Liver (tissue), 3 donors: ENCODE measurements around the gene TPD52L1.

Source experiments
- EGR1 ChIP-seq, 2 donors: IDR thresholded peaks; 2 replicates each; pipeline ENCODE4 v1.6.1; 2016 to 2018; ENCODE audit warnings: antibody characterized with exemption in 2 of 2, low read depth in 2 of 2
- FOXA2 ChIP-seq: IDR thresholded peaks from 2 replicates; pipeline ENCODE4 v1.6.1; 2016; ENCODE audit warnings: antibody characterized with exemption
- RAD21 ChIP-seq, 2 donors: IDR thresholded peaks; 2 replicates each; pipeline ENCODE4 v1.6.1; 2016; ENCODE audit warnings: antibody characterized with exemption in 2 of 2, mild to moderate bottlenecking in 2 of 2
- SP1 ChIP-seq: IDR thresholded peaks from 2 replicates; pipeline ENCODE4 v1.6.1; 2018; ENCODE audit warnings: antibody characterized with exemption, mild to moderate bottlenecking
- TF ChIP-seq, protein P1 (sequence below): fragments of 150-350 bp; IDR thresholded peaks from 2 replicates; pipeline ENCODE4 v1.5.1; 2017; ENCODE audit warnings: improper control_type of control experiment, low read depth, low read length; ENCODE audit not compliant: missing input control
- TF ChIP-seq, protein P2 (sequence below): IDR thresholded peaks from 2 replicates; pipeline ENCODE4 v1.6.1; 2016; ENCODE audit warnings: antibody characterized with exemption
- TF ChIP-seq, protein P3 (sequence below): IDR thresholded peaks from 2 replicates; pipeline ENCODE4 v1.6.1; 2016; ENCODE audit warnings: antibody characterized with exemption, mild to moderate bottlenecking
- donor health status: healthy.
- donor health status: healthy.

DNA sequence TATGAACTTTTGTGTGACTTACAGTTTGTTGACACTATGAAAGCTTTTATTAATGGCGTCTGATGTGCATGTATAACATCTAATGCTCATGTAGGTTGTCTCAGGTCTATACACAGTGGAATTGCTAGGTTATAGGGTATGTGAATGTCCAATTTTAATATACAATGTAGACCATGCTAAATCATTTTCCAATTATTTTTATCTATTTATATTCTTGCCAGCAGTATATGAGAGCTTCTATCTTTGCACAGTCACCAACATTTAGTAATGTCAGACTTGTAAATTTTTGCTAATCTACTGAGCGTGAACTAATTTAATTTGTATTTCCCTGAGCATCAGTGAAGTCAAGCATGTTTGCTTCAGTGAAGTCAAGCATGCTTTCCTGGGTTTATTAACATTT, 64.4 kb downstream of the TPD52L1 start:
- TF ChIP-seq, protein P1, sequence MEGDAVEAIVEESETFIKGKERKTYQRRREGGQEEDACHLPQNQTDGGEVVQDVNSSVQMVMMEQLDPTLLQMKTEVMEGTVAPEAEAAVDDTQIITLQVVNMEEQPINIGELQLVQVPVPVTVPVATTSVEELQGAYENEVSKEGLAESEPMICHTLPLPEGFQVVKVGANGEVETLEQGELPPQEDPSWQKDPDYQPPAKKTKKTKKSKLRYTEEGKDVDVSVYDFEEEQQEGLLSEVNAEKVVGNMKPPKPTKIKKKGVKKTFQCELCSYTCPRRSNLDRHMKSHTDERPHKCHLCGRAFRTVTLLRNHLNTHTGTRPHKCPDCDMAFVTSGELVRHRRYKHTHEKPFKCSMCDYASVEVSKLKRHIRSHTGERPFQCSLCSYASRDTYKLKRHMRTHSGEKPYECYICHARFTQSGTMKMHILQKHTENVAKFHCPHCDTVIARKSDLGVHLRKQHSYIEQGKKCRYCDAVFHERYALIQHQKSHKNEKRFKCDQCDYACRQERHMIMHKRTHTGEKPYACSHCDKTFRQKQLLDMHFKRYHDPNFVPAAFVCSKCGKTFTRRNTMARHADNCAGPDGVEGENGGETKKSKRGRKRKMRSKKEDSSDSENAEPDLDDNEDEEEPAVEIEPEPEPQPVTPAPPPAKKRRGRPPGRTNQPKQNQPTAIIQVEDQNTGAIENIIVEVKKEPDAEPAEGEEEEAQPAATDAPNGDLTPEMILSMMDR = no peak
- no peak for TF ChIP-seq RAD21 (IDR thresholded peaks at IDR 0.05)
- TF ChIP-seq EGR1 (IDR thresholded peaks at IDR 0.05; ENCODE audit: low read depth in 2 of 2) = no peak
- TF ChIP-seq, protein P2, sequence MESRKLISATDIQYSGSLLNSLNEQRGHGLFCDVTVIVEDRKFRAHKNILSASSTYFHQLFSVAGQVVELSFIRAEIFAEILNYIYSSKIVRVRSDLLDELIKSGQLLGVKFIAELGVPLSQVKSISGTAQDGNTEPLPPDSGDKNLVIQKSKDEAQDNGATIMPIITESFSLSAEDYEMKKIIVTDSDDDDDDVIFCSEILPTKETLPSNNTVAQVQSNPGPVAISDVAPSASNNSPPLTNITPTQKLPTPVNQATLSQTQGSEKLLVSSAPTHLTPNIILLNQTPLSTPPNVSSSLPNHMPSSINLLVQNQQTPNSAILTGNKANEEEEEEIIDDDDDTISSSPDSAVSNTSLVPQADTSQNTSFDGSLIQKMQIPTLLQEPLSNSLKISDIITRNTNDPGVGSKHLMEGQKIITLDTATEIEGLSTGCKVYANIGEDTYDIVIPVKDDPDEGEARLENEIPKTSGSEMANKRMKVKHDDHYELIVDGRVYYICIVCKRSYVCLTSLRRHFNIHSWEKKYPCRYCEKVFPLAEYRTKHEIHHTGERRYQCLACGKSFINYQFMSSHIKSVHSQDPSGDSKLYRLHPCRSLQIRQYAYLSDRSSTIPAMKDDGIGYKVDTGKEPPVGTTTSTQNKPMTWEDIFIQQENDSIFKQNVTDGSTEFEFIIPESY = no peak
- no peak for TF ChIP-seq SP1
- TF ChIP-seq, protein P3, sequence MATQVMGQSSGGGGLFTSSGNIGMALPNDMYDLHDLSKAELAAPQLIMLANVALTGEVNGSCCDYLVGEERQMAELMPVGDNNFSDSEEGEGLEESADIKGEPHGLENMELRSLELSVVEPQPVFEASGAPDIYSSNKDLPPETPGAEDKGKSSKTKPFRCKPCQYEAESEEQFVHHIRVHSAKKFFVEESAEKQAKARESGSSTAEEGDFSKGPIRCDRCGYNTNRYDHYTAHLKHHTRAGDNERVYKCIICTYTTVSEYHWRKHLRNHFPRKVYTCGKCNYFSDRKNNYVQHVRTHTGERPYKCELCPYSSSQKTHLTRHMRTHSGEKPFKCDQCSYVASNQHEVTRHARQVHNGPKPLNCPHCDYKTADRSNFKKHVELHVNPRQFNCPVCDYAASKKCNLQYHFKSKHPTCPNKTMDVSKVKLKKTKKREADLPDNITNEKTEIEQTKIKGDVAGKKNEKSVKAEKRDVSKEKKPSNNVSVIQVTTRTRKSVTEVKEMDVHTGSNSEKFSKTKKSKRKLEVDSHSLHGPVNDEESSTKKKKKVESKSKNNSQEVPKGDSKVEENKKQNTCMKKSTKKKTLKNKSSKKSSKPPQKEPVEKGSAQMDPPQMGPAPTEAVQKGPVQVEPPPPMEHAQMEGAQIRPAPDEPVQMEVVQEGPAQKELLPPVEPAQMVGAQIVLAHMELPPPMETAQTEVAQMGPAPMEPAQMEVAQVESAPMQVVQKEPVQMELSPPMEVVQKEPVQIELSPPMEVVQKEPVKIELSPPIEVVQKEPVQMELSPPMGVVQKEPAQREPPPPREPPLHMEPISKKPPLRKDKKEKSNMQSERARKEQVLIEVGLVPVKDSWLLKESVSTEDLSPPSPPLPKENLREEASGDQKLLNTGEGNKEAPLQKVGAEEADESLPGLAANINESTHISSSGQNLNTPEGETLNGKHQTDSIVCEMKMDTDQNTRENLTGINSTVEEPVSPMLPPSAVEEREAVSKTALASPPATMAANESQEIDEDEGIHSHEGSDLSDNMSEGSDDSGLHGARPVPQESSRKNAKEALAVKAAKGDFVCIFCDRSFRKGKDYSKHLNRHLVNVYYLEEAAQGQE = no peak
- no peak for TF ChIP-seq FOXA2
